GM19455 (cell line): Measurements from ENCODE around the gene GUK1.

Experiments used
- ATAC-seq: cut with Tn5 transposase; IDR thresholded peaks from one replicate; pipeline ENCODE4 v1.9.1; 2021; ENCODE audit not compliant: unreplicated experiment

The GUK1 gene

DNA sequence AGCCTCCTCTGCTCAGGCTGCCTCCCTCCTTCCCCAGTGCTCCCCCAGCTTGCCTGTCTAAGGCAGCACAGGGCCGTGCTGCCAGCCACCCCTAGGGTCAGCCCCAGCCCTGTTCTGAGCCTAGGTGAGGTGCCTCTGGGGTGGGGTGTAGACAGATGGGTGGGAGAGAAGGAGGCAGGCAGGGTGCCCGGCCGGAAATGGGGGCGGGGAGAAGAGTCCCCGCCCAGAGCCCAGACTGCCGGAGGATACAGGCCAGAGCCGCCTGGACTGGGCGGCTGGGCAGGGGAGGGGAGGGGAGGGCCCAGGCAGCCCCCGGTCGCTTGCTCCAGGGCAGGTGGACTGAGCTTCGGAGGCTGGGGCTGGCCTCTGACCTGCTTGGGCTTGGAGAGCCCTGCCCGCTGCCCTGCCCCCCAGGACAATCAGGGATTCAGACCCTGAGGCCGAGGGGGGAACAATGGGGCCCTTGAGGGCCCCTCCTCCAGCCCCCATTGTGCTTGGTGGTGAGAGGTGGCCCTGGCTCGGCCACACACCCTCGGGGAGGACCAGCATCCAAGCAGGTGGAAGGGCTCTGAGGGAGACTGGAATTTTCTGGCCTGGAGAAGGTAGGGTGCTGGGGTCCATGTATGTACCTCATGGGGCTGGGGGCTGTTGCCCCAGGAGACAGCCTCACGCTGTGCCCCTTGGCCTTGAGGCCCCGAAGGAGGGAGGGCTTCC is 9.5 kb downstream of the GUK1 start, which contains the start of gene GJC2:
Gene GJC2 (plus strand): TSS at position 525 of the 714 bp plus-strand sequence. CDS start 7,829 bp downstream, outside the sequence.
- no peak for ATAC-seq

DNA sequence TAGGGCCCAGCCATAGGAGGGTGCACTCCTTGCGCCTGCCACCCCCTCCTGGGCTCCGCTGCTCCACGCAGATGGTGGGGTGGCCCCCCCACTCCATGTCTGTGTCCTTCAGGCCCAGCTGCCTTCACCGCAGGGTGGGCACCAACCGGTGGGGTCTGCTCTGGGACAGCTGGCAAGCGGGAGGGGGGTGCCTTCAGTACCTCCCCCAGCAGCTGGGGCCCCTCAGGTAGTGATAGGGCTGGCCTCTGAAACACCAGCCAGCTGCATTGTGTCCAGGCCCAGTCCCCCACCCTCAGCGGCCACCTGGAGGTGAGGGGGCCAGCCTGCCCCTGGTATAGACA is 10.0 kb downstream of the GUK1 start:
- no peak for ATAC-seq

DNA sequence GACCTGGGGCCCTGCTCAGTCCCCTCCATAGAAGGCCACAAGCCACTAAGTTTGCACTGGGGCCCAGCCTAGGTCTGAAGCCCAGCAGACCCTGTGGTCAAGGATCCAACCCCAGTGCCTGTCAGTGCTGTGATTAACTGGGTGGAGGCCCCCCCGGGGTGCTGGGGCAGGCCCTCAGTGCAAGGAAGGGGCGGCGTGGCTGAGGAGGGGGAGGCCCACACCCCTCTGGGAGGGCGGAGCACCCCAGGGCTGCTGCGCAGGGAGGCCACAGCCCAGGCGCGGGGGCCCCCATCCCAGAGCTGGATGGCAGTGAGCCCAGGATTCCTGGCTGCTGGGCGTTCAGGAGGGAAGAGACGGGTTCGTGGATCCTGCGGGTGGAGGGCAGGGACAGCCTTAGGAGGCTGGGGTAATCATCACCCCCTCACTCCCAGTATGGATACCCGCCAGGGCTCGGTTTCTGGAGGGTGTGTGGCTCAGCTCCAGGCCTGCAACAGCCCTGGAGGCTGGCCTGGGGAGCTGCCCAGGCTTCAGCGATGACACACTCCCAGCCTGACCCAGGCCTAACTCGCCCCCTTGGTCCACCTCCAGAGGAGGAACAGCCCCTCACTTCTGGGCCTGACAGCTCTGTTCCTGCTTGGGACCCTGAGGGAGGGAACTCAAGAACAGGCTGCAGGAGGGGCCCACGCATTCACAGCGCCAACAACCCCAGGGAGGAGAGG is 10.5 kb downstream of the GUK1 start:
- no peak for ATAC-seq

DNA sequence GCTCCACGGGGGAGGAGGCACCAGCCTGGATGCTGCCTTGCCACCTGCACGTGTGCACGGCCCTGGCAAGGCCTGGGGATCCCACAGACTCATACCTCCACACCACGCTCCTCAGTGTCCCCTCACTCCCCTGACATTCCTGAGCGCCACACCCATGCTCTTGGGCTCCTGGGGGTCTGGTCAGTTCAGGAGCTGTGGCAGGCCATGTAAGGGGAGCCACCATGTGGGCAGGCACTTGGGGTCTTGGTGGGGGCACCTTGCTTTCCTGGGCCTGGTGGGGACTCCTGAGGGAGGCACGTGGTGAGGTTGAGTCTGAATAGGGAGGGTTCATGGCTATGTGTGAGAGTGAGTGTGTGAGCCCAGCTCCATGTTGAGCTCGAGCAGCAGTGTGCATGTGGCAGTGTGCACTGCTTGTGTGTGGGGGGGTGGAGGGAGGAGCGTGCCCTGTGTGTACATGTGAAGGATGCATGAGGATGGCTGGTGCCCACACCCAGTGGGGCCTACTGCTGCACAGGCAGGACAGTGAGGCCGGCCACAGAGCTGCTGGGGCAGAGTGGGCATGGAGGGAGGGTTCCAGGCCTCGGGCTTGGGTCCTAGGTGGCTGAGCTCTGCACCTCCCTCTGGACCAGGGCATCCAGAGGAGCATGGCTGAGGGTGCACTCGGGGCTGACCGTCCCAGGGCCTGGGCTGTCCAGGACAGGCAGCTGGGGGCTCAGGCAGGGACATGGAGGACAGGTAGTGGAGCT is 11.3 kb downstream of the GUK1 start:
- ATAC-seq = no peak

DNA sequence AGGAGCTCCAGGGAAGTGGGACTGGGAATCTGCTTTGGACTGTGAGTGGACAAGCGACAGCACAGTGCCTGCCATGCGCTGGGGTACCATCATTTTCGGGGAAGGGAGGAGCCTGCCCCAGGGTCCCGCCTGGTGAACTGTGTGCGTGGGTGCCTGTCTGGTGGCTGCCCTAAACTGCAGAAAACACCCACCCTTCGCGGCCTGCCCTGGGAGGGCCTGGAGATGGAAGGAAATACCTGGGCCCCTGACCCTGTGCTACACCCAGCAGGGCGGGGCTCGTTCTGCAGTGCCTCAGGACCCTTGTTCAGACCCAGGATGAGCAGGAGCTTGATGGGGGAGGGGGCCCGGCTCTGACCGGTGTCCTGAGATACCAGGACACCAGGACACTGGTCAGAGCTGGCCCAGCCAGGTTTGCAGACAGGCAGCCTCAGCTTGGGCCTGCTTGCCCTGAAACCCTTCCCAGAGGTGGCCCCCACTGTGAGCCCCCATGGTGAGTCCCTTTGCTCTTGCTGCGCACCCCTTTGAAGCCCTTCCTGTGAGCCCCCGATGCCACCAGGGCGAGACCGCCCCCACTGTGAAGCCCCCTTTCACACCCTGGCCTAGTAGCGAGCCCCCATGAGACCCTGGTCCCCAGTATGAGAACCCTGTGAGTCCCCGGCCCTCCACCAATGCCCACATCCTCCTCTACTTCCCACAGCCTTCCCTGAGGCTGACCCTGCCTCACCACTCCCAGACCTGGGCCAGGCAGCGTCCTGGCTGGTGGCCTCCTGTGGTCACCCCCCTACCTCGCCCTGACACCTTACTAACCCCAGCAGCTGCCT is 12.2 kb downstream of the GUK1 start:
- no peak for ATAC-seq

DNA sequence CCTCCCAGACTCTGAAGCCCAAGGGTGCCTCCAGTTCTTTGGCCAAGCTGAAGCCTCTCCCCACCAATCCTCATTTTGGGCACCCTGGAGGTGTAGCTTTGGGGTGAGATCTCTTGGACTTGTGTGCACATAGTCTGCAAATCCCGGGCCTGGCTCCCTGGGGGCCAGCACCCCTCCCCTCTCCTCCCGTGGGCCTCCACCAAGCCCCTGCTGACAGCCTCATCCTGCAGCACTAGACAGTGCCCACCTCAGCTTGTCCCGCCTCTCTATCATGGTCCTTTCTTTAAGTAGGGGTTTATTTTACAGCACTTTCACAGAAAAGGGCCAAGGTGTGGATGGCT is 12.8 kb downstream of the GUK1 start:
- no peak for ATAC-seq

DNA sequence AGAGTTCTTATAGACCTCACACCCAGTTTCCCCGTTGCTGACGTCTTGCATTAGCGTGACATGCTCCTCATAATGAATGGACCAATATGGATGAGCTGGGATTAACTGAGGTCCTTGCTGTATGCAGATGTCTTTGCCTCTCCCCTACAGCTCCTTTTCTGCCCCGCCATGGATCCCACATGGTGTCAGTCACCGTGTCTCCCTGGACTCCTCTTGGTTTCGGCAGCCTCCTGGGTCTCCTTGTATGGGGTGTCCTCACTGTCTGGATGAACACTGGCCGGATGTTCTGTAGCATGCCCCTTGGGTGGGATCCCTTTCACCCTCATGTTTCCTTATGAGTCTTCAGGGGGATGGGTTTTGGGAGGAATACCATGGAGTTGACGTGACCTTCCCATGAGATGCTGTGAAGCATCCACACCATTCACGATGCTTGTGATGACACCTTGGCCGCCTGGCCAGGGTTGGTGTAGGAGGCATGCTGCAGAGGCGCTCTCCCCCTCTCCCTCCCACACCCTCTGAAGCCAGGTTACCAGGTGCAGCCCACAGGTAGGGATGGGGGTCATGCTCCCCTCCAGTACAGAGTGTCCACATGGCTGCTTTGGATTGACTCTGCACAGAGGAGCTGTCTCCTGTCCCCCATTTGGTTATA is 14.1 kb downstream of the GUK1 start:
- ATAC-seq = no peak

DNA sequence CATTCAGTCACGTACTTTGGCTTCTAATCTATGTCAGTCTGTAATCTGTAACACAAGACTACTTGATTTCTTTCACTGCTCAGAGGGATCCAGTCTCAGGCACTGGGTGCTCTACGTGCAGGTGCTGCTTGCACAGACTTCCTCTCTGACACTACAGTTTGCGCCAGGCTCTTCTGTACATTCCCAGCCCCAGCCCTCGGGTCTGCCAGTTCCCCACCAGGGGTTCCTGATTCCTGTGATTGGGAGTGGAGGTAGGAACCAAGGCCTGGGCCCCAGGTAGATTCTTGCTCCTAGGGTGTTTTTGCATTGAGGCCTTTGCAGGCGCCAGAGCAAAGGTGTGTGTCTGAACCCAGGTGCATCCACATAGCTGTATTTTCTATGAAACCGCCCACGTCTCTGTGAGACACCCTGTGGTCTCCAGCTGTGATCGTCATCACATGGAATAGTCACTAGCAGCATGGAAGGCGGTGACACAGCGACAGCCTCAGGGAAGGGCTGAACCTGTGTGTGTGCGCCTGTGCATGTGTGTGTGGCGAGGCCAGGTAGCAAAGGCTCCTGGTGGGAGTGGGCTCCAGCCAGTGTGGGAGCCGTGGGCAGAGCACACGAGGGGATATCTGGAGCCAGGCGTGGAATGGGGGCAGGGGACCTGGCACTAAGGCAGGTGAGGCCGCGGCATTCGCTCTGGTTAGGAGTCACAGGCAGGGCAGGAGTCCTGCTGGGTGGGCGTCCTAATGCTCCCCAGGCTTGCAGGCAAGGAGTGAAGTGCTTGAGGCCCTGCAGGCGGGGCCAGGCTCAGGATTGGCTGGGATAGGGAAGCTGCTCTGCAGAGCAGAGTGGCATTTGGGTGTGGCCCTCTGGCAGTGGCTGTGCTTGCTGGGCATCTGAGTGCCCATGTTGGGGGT is 14.8 kb downstream of the GUK1 start:
- ATAC-seq = no peak

DNA sequence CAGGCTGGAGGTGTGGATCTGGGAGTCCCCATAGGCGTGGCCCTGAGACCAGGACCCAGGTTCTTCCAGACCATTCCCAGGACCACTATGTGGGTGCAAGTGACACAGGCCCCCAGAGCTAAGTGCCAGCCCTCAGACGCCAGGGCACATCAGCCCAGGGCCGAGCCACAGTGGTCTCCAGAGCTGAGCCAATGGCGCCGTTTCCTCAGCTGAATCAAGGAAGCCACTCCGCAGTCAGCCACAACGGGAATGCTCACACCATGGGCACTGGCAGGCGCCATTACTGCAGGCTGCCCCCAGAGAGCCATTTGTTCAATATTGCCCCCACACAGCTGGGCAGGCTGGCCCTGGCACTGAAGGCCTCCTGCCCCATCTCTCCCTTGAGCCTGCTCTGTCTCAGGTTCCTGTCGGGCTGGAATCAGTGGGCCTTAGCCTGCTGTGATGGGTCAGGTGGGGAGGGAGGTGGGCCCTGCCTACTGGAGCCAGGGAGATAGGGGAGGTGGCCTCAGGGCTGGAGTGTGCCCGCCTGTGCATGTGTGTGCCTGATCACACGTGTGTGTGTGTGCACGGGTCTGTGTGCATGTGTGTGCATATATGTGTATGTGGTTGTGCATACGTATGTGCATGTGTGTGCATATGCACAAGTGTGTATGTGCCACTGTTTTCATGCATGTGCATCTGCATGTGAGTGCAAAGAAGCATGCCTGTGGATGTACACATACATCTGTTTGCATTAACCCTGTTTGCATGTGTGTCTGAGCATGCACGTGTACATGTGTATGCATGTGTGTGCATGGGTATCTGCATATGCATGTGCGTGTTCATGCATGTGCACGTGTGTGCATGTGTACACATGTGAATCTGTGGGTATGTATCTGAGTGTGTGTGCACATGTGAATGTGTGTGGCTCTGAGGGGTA is 15.8 kb downstream of the GUK1 start:
- ATAC-seq = no peak

DNA sequence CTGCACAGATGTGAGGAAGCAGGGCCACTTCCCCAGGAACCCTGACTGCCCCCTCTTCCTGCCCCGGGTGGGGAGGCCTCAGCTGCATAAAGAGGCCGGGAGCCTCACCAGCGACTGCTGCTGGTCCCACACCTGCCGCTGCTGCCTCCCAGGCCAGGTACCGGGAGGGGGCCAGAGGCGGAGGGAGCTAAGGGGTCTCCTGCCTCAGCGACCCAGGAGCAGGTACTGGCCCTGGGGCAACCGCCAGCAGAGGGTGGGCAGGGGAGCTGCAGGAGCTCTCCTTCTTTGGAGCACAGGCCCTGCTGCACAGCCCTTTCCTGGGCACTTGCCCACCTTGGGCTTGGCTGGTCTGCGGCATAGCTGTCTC is 16.4 kb downstream of the GUK1 start:
- no peak for ATAC-seq

DNA sequence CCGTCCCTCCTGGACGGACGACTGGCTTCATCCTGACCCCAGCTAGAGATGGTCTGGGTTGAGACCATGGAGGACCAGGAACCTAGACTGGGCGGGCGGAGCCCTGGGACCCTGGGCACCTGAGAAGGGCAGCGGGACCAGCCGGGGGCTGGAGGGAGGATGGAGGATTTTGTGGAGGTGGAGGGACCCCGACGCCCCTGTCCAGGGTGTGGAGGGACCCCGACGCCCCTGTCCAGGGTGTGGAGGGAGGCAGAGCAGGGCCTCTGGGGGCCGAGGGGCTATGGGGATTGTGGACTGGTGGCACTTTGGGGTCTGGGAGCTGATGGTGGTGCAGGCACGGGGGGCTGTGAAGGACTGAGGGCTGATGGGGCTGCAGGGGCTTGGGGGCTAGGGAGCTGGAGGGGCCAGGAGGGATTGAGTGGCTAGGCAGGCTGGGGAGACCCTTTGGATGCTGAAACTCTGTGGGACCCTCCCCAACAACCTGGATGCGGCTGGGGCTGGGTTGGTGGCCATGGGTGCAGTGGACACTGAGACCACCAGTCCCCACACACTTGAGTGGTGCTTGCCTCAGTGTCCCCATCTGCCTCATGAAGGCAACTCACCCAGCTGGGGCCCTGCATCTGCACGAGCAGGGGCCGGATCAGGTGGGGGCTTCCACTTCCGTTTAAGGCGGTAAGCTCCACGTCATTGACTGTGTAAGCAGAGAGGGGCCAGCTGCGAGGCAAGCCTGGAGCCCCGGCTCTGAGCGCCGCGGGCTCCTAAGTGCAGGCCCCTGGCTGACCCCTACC is 17.1 kb downstream of the GUK1 start:
- ATAC-seq = no peak

DNA sequence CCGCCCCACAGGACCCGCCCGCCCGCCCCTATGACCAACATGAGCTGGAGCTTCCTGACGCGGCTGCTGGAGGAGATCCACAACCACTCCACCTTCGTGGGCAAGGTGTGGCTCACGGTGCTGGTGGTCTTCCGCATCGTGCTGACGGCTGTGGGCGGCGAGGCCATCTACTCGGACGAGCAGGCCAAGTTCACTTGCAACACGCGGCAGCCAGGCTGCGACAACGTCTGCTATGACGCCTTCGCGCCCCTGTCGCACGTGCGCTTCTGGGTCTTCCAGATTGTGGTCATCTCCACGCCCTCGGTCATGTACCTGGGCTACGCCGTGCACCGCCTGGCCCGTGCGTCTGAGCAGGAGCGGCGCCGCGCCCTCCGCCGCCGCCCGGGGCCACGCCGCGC is 17.6 kb downstream of the GUK1 start:
- ATAC-seq = no peak

DNA sequence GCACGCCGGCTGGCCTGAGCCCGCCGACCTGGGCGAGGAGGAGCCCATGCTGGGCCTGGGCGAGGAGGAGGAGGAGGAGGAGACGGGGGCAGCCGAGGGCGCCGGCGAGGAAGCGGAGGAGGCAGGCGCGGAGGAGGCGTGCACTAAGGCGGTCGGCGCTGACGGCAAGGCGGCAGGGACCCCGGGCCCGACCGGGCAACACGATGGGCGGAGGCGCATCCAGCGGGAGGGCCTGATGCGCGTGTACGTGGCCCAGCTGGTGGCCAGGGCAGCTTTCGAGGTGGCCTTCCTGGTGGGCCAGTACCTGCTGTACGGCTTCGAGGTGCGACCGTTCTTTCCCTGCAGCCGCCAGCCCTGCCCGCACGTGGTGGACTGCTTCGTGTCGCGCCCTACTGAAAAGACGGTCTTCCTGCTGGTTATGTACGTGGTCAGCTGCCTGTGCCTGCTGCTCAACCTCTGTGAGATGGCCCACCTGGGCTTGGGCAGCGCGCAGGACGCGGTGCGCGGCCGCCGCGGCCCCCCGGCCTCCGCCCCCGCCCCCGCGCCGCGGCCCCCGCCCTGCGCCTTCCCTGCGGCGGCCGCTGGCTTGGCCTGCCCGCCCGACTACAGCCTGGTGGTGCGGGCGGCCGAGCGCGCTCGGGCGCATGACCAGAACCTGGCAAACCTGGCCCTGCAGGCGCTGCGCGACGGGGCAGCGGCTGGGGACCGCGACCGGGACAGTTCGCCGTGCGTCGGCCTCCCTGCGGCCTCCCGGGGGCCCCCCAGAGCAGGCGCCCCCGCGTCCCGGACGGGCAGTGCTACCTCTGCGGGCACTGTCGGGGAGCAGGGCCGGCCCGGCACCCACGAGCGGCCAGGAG is 18.3 kb downstream of the GUK1 start:
- no peak for ATAC-seq

DNA sequence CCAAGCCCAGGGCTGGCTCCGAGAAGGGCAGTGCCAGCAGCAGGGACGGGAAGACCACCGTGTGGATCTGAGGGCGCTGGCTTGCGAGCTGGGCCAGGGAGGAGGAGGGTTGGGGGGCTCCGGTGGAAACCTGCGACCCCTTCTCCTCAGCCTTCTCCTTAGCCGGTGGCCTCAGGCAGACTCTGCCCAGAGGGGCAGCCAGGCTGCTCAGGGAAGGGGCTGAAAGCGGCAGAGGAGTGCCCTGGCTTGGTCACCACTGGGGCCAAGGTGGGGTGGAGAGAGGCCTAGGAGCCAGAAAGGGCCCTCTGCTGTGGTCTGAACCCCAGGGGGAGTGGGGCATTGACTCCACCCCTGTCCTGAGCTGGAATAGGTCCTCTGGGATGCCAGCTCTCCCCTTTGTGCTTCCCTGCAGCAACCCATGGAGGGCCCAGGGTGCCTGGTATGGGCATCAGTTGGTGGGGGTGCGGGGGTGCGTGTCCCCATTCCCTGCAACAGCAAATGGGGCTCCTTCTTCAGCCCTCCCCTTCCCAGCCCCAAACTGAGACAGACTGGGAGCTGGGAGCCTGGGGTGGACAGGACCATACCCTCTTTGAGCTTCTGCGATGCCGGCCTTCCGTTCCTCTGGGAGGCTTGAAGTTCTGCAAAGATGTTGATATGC is 19.1 kb downstream of the GUK1 start:
- no peak for ATAC-seq

DNA sequence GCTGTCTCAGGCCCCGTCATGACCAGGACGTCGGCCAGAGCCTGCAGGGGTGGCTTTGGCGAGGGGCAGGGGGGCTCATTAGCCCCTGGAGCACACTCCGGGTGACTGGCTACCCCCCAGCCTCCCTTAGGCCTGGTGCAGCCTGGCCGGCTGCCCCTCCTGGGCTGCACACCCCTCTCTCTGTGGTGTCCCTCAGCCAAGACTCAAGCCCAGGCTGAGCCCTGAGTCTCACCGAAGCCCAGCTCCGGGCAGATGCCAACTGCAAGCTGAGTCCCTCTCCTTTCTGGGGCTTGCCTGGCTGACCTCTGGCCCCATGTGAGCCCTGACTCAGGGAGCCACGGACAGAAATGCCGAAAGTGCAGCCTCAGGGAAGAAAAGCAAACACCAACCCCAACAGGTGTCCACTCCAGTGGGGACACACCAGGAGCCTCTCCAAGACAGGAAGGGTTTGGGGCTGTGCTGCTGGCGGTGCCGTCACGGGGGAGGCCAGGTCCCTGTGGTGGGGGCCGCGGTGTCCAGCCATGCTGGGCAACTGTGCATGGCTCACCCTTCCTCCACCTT is 20.2 kb downstream of the GUK1 start:
- no peak for ATAC-seq

DNA sequence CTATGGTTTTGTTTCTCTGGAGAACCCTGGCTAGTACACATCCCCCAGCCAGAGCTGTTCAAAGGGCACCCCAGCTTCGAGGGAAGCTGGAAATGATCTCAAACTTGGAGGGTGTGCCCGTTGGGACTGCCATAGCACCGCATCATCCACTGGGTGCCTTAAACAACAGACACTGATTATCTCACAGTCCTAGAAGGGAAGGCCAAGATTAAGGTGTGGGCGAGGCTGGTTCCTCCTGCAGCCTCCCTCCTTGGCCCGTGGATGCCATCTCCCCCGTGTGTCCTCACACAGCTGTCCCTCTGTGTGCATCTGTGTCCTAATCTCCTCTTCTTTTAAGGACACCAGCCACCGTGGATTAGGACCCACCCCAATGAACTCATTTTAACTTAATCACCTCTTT is 21.3 kb downstream of the GUK1 start:
- ATAC-seq = no peak
